ENCODE results near the gene USP17L26.
"Not testable (repeated sequence)": the region's sequence is repeated elsewhere in the genome, so short reads cannot be mapped to it uniquely, and the experiment has no call there.

USP17L26 gene

GRCh38 chr4:9334358-9334757 lies at the start of gene USP17L26:
USP17L26 (plus strand) TSS chr4:9334658; CDS start chr4:9334658, 0 bp downstream.
- DNase-seq (ENCODE audit: low read depth): not testable (repeated sequence)

- DNase-seq (ENCODE audit: low read depth): not testable (repeated sequence)
These were observed 10.3 kb upstream of the USP17L26 start for GRCh38 chr4:9324191-9324590.

- DNase-seq (ENCODE audit: low read depth): not testable (repeated sequence)
These were observed 9.6 kb upstream of the USP17L26 start, which contains the start of gene USP17L24 for GRCh38 chr4:9324865-9325264. USP17L24 (plus strand) TSS chr4:9325165; CDS start chr4:9325165, 0 bp downstream.

- not testable (repeated sequence) for DNase-seq (ENCODE audit: low read depth)
These were observed 4.8 kb upstream of the USP17L26 start, which contains the start of gene USP17L25 for GRCh38 chr4:9329611-9330010. USP17L25 (plus strand) TSS chr4:9329911; CDS start chr4:9329911, 0 bp downstream.

- not testable (repeated sequence) for DNase-seq (ENCODE audit: low read depth)
These were observed 4.6 kb downstream of the USP17L26 start, which contains the start of gene USP17L5 for GRCh38 chr4:9339103-9339502. USP17L5 (plus strand) TSS chr4:9339403; CDS start chr4:9339403, 0 bp downstream.

- not testable (repeated sequence) for DNase-seq (ENCODE audit: low read depth)
These were observed 9.4 kb downstream of the USP17L26 start, which contains the start of gene USP17L27 for GRCh38 chr4:9343848-9344247. USP17L27 (plus strand) TSS chr4:9344148; CDS start chr4:9344148, 0 bp downstream.

- not testable (repeated sequence) for DNase-seq (ENCODE audit: low read depth)
These were observed 14.1 kb downstream of the USP17L26 start, which contains the start of gene USP17L28 for GRCh38 chr4:9348593-9348992. USP17L28 (plus strand) TSS chr4:9348893; CDS start chr4:9348893, 0 bp downstream.

GRCh38 chr4:9350866-9351265 lies 16.4 kb downstream of the USP17L26 start:
- not testable (repeated sequence) for DNase-seq (ENCODE audit: low read depth)

GRCh38 chr4:9353338-9353737 lies 18.9 kb downstream of the USP17L26 start, which contains the start of gene USP17L29:
USP17L29 (plus strand) TSS chr4:9353638; CDS start chr4:9353638, 0 bp downstream.
- not testable (repeated sequence) for DNase-seq (ENCODE audit: low read depth)

- DNase-seq (ENCODE audit: low read depth): not testable (repeated sequence)
These were observed 28.4 kb downstream of the USP17L26 start, which contains the start of gene USP17L30 for GRCh38 chr4:9362829-9363228. USP17L30 (plus strand) TSS chr4:9363129; CDS start chr4:9363129, 0 bp downstream.

GRCh38 chr4:9379881-9380280 lies 45.4 kb downstream of the USP17L26 start:
- DNase-seq (ENCODE audit: low read depth): not testable (repeated sequence)

- DNase-seq (ENCODE audit: low read depth): peak; percentile 10
These were observed 46.6 kb downstream of the USP17L26 start for GRCh38 chr4:9381012-9381534.

- DNase-seq (ENCODE audit: low read depth): no peak
These were observed 49.7 kb downstream of the USP17L26 start for GRCh38 chr4:9384126-9384525.

Measured in stimulated activated CD8-positive, alpha-beta memory T cell treated with anti-CD3 and anti-CD28 coated beads, Interleukin-15, amount 100 ng/mL, for 1 hour (primary cell).